GM13977 (cell line): Measurements from ENCODE around the gene FCHO1.

Source experiments
- DNase-seq: peaks from one replicate; pipeline ENCODE4 v3.0.0; 2012; ENCODE audit warnings: low spot score
- CTCF ChIP-seq: IDR thresholded peaks from 2 replicates; pipeline ENCODE4 v1.5.1; 2012; ENCODE audit warnings: mild to moderate bottlenecking, control low read depth; ENCODE audit not compliant: insufficient read depth; ENCODE audit errors: extremely low read depth, missing control alignments
- in situ Hi-C: fragments of 300-500 bp; cut with MboI; formaldehyde crosslinking; loops from one replicate; pipeline ENCODE4 v1.12.0; 2022; ENCODE audit warnings: low sequenced_read_pairs, low pct_unique_long_range_greater_than_20kb, mixed read lengths, inconsistent platforms; ENCODE audit not compliant: unreplicated experiment

Gene FCHO1

GRCh38 chr19:17718947-17719711 is 32.1 kb upstream of the FCHO1 start, which contains the start of gene MAP1S:
TSS of gene MAP1S (plus strand) at chr19:17719480. CDS start at chr19:17719503, 23 bp downstream.
- in situ Hi-C loops = loop anchor here (10.0 kb wide), 1 partner anchor 56 kb away; no protein-coding TSS in a partner anchor
- DNase-seq = peak; percentile 96
- TF ChIP-seq CTCF = no peak

- TF ChIP-seq CTCF = no peak
- no peak for DNase-seq
- in situ Hi-C loops = loop anchor here (10.0 kb wide), 1 partner anchor 55 kb away; no protein-coding TSS in a partner anchor
Measured at GRCh38 chr19:17719730-17720400, 31.4 kb upstream of the FCHO1 start.

- in situ Hi-C loops = no loop called here
- no peak for DNase-seq
- TF ChIP-seq CTCF = no peak
Measured at GRCh38 chr19:17720440-17720839, 30.8 kb upstream of the FCHO1 start.

- TF ChIP-seq CTCF = no peak
- in situ Hi-C loops = no loop called here
- DNase-seq = no peak
Measured at GRCh38 chr19:17721111-17721628, 30.1 kb upstream of the FCHO1 start.

- no peak for TF ChIP-seq CTCF
- DNase-seq = no peak
- in situ Hi-C loops = no loop called here
Measured at GRCh38 chr19:17721821-17722220, 29.5 kb upstream of the FCHO1 start.

GRCh38 chr19:17722655-17723240 is 28.5 kb upstream of the FCHO1 start:
- in situ Hi-C loops = no loop called here
- no peak for TF ChIP-seq CTCF
- no peak for DNase-seq
